NCI-H1436 treated with DMSO at 0.1 percent for 48 hours (cell line): ENCODE data around the gene CTBP1.
"Not testable (repeated sequence)": the region's sequence is repeated elsewhere in the genome, so short reads cannot be mapped to it uniquely, and the experiment has no call there.

Source experiments
- DNase-seq: peaks from one replicate; lab custom pipeline; 2025; lab: John Stamatoyannopoulos, UW

CTBP1 gene

DNA sequence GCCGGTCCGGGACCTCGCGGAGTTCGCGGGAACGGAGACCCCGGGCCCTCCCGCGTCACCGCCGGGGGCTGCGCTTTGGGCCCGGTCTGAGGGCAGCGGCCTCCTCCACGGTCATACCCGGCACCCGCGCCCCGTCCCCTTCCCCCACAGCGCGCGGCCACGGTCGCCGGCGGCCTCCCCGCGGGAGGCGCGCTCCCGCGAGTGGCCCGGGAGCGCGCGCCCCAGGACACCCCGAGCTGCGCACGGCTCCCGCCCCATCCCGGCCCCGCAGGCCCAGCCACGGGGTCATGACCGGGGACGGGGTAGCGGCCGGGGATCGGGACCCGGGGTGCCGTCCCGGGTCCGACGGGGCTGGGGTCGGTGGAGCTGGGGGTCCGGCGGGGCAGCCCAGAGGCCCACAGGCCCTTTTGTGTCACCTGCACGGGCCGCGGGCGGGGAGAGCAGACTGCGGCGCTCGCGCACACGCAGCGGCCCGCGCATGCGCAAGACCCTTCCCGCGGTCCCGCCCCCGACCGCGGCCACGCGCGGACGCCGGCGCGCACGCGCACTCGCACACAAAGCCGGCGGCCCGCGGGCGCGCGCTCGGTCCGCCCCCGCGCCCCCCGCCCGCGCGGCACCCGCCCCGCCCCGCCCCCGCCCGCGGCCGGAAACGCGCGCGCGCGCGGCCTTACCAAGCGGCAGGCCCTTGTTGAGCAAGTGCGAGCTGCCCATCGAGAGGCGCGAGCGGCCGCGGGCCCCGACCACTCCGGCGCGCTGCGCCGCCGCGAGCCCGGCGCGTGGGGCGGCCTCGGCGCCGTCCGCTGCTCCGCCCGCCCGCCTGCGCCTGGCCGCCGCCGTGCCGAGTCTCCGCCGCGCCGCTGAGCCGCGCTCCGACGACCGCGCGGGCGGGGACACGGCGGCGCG lies at the start of gene CTBP1:
CTBP1 (minus strand) TSS at position 886 of the 903 bp plus-strand sequence. CDS start 7,799 bp downstream, outside the sequence.
- peak; percentile 0 for DNase-seq

DNA sequence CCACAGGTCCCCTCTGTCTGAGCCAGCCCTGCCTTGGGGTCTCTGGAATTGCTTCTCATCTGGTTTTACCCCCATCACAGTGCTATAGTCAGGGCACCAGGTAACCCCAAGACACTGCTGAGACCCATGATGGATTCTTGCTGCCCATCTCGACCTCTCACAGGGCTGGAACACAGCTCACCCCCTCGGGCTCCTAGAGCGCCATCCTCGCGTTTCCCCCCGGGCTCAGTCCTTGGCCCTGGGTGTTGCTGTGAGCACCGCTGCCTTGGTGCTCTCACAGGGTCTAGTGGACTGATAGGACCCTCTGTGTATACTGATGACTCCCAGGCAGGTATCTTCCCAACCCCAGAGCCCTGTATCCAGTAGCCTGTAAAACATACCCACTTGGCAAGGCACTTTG lies 49.5 kb upstream of the CTBP1 start:
- DNase-seq, result no peak

DNA sequence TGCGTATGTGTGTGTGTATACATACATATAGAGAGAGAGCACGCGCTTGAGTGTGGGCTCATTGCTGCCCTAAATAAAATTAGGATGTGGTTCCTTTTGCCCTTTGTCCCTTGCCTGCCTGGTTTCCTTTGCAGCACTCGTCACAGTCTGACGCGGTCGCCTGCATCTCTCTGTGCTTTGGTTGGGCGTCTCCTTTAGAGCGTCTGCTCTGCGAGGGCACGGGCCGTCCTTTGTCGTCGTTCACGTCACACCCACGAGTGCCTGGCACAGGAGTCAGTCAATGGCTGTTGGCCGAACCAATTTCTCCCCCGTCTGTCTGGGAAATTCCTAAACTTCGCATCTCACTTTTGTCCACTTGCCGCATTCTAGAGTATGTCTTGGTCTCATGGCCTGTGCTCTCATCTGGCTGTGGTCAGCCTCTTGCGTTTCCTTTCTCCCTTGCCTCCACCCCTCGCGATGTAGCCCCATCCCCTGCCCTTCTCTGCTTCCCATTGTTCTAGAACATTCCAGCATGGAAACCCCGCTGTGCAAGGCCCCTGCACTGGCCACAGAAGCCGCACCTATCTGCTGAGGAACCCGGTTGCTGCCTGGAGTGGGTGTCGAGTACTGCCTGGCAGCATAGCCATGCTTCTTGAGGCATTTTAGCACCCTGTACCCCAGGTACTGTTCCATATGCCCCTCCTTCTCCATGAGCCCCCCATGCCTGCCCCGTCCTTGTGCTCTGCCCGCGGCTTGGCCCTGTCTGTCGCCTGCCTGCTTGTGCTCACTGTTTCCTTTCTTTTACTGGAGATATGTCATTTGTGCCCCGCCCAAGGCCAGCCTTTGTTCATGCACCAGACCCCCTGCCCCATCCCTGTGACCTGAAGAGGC lies 48.8 kb upstream of the CTBP1 start:
- DNase-seq, result no peak

DNA sequence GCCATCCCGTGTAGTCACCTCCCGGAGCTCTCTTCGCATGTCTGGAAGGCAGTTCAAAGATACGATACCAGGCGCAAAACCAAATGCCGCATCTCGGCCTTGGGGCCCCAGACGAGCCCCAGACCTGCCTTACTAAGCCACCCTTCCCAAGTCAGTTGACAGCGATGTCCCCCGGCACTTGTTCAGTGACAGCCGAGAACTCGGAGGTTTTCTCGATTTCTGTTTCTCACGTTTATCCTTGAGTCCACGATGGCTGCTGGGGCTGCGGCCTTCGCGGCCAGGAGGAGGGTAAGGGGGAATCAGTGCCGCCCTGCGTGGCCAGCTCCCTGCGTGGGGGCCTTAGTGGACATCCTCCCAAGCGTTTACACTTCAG lies 48.1 kb upstream of the CTBP1 start:
- no peak for DNase-seq

DNA sequence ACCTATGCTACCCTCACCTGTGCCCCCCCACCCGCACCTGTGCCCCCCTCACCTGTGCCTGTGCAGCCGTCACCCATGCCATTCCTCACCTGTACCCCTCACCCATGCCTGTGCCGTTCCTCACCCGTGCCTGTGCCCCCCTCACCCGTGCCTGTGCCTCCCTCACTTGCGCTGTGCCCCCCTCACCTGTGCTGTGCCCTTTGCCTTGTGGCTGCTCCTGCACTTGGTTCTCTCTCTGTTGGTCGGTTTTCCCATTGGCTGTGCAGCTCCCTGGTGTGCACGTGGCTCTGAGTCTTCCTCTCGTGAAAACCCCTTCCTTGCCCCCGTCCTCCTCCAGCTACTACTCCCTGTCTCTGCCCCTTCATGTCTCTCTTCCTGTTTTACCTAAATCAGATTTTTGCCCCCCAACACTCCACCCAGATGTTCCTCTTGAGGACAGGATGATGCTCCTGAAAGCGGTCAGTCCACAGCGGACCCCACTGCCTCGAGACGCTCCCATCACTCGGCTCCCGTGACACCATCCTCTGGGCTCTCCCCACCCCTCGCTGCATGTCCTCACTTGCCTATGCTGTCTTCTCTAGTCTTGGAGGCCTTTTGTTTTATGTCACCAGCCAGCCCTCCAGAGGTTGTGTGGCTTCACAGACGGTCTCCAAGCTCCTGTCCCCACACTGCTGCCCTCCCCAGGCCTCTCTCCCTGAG lies 47.5 kb upstream of the CTBP1 start:
- no peak for DNase-seq

DNA sequence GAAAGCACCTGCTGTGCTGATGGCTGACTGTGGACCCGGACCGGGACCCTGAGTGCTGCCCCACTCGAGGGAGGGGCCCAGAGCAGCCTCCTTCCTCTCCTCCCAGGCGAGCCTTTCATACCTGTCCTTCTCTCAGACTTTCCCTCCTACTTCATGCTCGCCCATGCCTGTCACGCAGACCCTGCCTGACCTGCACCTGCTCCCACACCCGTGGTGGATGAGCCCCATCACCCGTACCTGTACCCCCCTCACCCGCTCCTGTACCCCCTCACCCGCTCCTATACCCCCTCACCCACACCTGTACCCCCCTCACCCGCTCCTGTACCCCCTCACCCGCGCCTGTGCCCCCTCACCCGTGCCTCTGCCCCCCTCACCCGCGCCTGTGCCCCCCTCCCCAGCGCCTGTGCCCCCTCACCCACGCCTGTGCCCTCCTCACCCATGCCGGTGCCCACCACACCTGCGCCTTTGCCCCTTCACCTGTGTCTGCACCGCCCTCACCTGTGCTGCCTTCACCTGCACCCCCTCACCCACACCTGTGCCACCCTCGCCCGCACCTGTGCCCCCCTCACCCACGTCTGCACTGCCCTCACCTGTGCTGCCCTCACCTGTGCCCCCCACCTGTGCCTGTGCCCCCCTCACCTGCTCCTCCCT lies 46.6 kb upstream of the CTBP1 start:
- DNase-seq, result no peak

DNA sequence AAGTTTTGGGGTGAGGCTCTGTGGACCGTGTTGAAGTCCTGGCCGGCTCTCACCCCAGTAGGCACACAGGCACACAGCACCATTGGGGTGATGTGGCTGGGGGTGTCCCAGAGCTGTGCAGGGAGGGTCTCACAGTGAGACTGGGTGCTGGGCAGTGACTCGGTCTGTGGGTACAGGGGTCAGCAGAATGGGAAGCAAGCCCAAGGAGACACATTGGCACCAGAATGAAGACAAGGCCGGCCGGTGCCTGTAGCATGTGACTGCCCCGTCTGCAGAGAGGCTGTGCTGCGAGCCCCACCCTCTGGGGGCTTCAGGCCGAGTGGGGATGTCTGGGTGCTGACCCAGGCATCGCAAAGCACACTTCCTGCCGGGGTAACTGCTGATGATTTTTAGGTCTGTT lies 46.0 kb upstream of the CTBP1 start:
- no peak for DNase-seq

DNA sequence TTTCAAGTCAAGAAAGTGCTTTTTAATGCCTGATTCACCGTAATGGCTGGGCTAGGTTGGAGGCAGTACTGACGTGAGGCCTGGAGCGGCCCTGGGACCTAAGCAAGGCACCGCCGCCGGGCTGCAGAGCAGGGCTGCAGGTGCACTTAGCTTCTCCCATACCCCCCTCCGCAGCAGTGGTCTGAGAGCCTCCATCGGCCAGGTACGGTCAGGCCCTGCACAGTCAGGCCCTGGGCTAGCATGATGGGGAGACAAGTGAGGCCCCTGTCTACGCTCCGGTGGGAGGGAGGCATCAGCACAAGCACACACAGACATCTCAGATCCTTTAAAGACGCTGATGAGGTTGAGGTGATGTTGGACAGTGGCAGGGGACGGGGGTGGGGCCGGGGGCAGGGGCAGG lies 45.5 kb upstream of the CTBP1 start:
- DNase-seq, result no peak

DNA sequence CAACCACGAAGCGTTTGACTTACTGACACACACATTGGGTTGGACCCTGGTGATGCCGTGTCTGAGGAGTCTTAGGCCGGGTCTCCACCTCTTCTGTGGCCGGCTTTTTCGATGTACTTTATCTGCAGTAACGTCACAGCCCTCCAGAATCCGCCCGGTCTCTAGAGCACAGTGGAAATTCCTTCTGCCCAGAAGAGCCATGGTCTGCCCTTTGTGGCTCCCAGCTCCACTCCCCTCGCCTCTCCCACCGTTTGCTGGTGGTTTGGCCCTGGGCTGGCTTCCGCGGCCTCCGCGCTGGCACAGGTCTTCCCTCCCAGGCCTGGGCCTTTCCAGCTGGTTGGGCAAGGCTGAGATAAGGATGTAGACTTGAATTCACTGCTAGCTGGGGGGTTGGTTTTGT lies 45.1 kb upstream of the CTBP1 start:
- no peak for DNase-seq

DNA sequence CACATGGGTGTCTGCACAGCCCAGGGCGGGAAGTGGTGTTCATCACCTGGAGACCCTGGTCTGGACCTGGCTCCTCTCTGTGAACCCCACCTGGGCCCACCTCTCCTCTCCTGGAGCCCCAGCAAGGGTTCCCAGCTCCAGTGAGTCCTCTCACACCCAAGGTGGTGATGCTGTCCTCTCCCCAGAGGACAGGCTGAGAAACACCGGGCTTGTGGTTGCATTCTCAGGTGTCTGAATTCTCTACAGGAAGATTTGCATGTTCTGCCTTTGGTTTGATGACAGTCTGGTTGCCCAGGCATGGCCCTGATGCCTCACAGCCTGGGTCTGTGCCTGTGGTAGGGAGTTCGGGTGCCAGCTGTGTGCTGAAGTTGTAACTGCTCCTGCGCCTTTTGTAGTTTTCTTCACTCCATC lies 44.6 kb upstream of the CTBP1 start:
- no peak for DNase-seq

DNA sequence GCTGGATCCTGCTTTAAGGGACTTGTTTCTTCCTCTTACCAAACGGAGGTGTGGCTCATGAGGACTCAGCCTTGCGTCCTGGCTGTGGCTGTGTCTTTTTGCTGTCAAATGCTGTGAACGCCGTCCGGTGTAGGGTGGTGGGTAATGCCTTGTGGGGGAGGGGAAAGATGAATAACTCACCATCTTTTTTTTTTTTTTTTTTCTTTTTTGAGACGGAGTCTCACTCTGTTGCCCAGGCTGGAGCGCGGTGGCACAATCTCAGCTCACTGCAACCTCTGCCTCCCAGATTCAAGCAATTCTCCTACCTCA lies 43.7 kb upstream of the CTBP1 start:
- DNase-seq, result not testable (repeated sequence)

DNA sequence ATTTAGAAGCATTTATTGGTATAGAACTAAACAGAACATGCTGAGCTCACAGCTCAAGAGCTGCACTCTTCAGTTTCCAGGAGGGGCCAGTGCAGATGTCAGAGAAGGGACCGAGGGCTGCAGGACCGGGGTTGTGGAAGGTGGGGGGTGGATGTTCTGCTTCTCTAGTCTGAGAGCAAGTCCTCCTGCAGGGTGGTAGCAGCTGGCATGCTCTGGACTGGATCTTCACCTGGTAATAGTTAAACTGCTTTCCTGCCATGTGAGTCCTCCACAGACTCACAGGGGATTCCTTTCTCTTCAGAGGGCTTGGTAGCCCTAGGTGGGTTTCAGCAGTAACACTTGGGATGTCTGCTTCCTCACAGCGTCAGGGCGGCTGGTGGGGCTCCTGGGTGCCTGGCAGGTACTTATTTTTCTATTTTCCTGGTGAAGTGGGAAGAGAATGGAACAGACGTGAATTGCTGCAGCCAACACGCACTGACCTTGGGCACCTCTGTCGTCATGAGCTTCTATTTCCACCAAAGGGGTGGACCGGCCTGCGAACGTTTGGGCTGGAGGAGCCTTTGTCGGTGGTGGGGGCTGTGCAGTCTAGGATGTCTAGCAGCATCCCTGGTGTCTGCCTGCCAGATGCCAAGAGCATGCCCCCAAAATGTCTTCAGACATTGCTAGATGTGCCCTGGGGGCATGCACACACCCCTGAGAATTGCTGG lies 43.2 kb upstream of the CTBP1 start:
- no peak for DNase-seq

DNA sequence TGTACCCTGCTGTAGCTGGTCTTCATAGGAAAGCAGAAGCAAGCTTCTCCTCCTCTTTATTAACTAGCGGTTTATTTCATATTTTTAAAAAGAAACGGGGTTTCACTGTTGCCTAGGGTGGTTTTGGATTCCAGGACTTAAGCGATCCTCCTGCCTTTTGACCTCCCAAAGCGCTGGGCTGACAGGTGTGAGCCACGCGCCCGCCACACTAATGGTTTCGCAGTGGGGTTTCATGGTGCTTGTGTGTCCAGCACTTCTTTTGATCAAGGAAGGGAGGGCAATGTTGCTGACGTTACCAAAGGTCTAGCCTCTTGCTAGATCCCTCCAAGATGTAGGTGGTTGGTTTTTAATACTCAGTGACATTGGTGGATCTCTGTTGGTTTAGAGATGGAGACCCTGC lies 42.2 kb upstream of the CTBP1 start:
- DNase-seq, result no peak

DNA sequence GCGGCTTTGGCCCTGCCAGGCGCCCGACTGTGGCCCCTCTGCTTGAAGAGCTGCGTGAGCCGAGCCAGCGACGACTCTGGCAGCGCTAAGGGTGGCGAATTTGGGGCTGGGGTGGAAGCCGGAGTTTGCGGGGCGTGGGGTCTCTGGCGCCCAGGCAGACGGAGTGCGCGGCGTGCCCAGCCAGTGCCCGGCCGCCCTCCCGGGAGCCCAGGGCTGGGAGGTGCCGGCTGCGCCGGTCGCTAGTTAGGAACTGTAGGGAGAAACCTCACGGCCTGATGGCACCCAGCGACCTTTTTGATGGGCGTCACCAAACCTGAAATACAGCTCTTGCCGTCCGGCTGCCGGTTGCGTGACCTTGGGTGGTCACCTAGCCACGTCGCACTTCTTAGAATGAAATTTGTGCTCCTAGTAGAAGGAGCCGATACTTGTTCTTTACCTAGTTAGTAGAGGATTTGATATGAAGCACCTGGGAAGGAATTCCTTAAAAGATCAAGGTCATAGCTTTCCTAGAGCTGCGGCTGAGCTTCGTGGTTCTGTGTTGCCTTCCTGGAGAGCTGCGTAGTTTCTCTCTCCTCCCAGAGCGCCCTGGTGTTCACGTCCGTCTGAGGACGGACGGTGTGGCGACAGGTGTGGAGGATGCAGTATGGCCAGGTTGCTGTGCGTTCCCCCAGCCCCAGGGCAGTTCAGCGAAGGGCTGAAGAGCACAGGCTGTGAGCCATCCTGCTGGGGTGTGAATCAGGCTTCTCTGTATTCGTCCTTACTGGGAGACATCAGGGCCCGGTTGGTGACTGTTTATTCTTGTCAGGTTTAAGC lies 41.4 kb upstream of the CTBP1 start:
- no peak for DNase-seq

DNA sequence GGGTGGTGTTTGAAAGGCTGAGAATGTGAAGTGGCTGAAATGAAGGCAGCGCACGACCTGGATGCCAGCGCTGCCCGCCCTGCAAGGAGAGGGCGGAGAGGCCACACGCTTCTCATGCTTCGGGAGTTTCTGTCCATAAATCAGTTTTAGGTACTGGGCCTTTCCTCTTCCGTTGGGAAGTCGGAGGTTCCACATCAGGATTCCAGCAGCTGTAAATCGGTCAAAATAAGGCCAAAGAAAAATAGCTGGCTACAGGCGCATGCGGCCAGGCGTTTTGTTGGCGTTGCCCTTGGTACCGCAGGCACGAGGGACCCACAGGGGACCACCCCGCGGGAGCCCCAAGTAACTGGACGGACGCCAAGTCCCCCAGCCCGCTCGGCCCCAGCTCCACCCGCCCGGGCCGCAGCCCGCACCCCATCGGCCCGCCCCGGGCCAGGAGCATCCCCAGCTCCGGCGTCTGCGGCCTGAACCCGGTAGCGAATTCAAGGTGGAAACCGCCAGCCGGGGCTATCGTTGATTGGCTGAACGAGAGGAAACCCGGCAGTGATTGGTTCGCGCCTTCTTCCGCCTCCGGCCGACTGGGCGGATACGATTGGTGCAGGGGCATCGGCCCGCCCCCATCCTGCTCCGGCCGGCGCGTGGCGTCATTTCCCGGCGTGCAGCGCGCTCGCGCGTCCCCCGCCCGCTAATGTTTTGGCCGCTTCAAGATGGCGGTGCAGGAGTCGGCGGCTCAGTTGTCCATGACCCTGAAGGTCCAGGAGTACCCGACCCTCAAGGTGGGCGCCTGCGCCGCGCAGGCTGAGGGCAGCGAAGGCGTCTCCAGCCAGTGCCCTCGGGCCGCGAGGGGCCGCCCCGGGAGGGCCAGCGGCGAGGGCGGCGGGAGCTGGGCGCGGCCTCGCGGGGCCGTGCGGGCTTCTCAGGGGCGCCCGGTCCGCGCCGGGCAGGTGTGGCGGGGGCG lies 40.6 kb upstream of the CTBP1 start, which contains the start of gene MAEA:
MAEA (plus strand) TSS at position 685 of the 958 bp plus-strand sequence; CDS start at position 708, 23 bp downstream.
- peak; percentile 84 for DNase-seq

DNA sequence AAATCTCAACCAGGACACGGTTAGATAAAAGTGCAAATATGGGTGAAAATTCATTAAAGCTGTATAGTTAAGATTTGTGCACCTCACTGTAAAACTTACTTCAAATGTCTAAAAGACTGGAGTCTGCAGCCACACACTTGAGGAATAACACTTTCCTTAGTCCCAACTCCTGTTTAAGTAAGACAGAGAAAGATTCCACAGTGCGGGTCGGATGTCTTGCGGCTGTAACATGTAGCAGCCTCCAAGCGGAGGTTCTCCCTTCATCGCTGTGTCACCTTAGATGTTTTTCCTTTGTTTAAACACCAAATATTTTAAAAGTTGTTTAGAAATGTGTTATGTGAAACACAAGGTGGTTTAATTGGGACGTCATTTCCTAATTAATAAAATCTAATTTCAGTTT lies 39.9 kb upstream of the CTBP1 start:
- DNase-seq, result no peak

DNA sequence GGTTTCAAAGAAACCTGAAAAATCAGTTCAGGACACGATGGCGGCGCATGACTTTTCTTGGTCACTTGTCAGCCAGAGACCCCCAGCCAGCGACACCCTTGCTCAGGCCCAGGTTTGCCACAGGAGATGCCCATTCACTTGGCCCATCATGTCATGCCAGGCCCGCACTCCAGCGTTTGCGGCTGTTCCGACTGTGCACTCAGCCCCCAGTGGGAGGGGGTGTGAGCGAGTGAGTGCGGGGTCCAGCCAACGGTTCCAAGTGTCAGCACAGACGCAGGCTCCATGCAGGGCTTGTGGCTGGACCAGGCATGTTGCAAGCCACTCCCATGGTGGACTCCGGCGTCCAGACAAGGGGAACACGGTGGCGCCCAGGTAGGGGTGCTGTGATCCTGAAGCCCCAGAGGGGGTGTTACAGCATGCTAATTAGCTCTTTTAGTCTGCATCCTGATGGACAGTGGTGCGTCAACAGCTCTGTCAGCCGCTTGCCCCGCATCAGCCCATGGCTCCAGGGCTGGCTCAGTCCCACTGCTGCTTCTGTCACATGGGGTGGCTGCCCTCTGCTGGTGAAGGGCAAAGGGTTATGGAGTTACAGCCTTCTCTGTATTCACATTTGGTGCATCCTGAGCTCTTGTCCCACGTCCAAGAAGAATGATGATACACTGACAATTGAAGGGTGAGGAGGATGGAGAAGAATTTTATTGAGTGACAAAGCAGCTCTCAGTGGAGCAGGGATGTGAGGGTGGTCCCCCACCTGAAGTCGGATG lies 37.0 kb upstream of the CTBP1 start:
- no peak for DNase-seq

DNA sequence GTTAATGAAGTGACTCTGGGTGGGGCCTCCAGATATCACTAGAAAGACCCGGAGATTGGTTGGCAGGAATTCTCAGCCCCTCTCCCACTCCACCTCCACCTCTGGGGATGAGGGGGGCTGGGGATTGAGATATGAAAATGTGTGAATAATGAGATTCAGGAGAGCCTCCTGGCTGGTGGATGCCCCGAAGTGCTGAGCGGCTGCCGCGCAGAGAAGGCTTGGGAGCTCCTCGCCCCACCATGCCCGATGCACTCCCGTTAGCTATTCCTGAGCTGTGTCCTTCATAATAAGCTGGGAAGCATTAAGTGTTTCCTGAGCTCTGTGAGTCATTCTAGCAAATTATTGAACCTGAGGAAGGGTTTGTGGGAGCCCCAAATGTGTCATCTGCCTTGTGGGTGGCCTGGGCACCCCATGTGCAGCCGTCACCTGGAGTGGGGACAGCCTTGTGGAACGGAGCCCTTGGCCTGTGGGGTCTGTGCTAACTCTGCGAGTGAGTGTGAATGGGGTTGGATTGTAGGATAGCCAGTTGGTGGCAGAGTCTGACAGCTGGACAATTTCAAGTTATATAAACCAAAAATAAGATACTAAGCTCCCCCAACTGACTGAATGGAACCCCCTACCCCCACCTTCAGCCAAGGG lies 36.3 kb upstream of the CTBP1 start:
- DNase-seq, result no peak
